GM12891 (cell line): ENCODE results near the gene GRM4.
"Not testable (repeated sequence)": the region's sequence is repeated elsewhere in the genome, so short reads cannot be mapped to it uniquely, and the experiment has no call there.

Source experiments
- DNase-seq: peaks from one replicate; pipeline ENCODE4 v3.0.0; 2011; ENCODE audit warnings: low spot score; ENCODE audit not compliant: insufficient read length
- FAIRE-seq: peaks from 2 replicates; lab custom pipeline; 2011; peaks lifted over from hg19 to GRCh38; lab: Jason Lieb, UNC
- PAX5 ChIP-seq: IDR thresholded peaks from 2 replicates; pipeline ENCODE4 v1.6.1; 2011; ENCODE audit warnings: low read length, moderate library complexity, mild to moderate bottlenecking; ENCODE audit not compliant: insufficient read depth, severe bottlenecking
- POLR2A ChIP-seq: IDR thresholded peaks from 2 replicates; pipeline ENCODE4 v1.6.1; 2011; ENCODE audit warnings: low read depth, low read length, control low read depth
- POLR2AphosphoS5 ChIP-seq: IDR thresholded peaks from 2 replicates; pipeline ENCODE4 v1.6.1; 2011; ENCODE audit warnings: low read depth, low read length, control low read depth
- POU2F2 ChIP-seq: IDR thresholded peaks from 2 replicates; pipeline ENCODE4 v1.6.1; 2011; ENCODE audit warnings: low read depth, mild to moderate bottlenecking, control low read depth, low read length, moderate library complexity
- SPI1 ChIP-seq: IDR thresholded peaks from 2 replicates; pipeline ENCODE4 v1.6.1; 2011; ENCODE audit warnings: low read depth, low read length, control low read depth
- TAF1 ChIP-seq: IDR thresholded peaks from 2 replicates; pipeline ENCODE4 v1.6.1; 2011; ENCODE audit warnings: low read depth, low read length, control low read depth

GRM4 gene

DNA sequence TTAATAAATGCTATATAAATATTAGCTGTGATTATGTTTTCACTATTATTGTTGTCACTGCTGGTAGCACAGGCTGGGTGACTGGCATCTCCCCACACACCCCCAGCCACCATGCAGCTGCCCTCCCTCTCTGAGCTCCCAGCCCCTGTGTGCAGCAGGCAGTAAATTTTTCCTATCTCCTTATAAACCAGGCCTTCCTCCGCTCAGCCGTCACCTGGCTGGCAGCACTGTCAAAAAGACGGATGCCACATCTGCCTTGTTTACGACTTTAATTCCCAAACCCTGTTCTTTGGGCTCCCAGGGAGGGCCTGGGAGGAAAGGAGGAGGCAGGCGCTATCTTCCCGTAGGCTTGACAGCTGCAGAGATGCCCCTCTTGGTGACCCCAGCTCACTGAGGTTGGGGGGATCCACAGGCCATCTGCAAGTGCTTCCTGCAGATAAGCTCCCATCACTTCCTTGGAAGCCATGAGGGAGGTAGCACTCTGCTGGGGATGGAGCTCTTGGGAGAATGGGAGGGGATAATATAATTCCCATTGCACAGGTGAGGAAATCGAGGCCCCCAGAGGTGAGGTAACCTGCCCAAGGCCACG lies 94.5 kb downstream of the GRM4 start:
- no peak for TF ChIP-seq POLR2A
- no peak for TF ChIP-seq TAF1
- TF ChIP-seq SPI1: no peak
- no peak for TF ChIP-seq POU2F2
- TF ChIP-seq POLR2AphosphoS5: no peak
- no peak for TF ChIP-seq PAX5
- DNase-seq: no peak
- FAIRE-seq: no peak

DNA sequence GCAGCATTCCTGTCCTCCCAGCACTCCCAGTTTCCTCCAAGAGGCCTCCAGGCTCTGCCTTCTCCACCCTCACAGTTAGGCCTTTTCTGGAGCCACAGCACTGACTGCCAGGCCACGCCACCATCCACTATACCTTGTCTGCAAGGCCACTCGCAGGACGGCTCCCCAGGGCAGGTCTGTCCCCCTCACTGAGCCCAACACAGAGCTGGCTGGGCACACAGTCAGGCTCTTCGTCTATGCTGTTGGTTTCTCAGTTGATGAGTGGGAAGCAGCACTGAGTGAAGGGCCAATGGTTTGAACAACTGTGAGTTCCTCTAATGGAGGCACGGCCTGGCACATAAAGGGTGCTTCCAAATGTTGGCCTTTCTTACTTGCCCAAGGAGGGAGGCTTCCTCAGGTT lies 95.2 kb downstream of the GRM4 start:
- FAIRE-seq (no peak), DNase-seq (no peak)
- TF ChIP-seq TAF1: no peak

DNA sequence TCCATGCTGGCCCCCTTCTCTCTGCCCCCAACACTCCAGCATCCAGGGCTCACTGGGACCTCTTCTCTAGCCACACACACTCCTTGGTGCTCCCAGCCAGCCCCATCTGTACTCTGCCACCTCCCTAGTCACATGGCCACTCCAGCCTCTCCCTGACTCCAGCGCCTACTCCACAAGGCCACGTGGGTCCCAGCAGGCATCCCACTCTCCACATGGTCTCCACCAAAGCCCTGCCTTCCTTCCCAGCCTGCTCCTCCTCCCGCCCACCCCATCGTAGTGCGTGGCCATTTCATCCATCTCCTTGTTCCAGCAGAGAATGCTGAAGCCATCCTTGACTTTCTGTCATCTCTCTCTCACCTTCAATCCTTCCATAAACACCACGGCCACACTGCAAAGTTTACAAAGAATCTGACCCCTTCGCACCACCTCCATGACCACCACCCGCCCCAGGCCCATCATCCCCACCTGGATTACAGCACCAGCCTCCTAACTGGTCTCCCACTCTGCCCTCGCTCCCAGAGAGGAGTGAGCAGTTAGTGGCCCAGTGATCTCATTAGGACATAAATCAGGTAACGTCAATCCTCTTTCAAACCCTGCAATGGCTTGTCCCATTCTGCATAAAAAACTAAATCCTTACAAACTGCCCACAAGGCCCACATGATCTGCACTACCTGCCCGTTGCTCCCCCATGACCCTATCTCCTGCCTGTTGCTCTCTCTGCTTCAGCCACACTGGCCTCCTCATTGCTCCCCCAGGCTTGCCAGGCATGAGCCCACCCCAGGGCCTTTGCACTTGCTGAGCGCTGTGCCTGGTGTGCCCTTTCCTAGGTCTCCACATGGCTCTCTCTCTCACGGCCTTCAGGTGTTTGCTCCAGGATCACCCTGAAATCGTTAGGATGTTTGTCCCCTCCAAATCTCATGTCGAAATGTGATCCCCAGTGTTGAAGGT lies 96.2 kb downstream of the GRM4 start:
- no peak for DNase-seq
- no peak for FAIRE-seq
- no peak for TF ChIP-seq POU2F2
- TF ChIP-seq SPI1: no peak
- TF ChIP-seq POLR2A: no peak
- TF ChIP-seq POLR2AphosphoS5: no peak
- no peak for TF ChIP-seq TAF1
- no peak for TF ChIP-seq PAX5

DNA sequence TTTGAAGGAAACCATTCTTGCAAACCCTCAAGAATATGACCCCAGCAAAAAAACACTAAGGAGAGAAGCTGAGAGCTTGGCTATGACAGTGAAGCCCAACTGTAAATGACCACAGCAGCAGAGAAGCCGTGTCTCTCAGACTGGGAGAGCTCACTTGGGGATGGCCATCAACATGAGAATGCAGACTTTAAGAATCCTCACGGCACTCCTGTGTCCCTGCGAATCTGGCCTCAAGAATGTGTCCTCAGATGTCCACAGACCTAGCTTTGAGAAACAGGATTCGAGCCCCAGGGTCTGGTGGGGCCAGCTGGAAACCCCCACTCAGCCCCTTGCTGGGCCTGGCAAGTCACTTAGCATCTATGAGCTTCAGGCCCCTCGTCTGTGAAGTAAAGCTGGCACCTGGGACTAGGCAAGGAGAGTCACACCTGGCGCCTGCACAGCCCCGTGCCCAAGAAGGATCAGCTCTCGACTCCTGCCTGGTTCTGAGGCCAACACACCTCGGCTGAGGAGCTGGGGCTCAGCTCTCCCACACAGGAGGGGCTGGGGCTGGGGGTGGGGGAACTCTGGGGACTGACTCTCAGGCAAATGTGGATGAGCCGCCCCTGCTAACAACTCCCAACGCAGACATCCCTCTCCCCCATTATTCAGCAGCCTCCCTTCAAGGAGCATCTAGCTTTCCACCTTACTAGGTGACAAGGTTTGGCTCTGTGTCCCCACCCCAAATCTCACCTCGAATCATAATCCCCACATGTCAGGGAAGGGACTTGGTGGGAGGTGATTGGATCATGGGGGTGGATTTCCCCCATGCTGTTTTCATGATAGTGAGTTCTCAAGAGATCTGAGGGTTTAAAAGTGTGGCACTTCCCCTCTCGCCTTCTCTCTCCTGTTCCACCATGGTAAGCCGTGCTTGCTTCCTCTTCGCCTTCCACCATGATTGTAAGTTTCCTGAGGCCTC lies 97.7 kb downstream of the GRM4 start:
- DNase-seq (no peak), FAIRE-seq (no peak)
- TF ChIP-seq POU2F2 (no peak), SPI1 (no peak), POLR2A (no peak), POLR2AphosphoS5 (no peak), PAX5 (no peak), TAF1 (no peak)

DNA sequence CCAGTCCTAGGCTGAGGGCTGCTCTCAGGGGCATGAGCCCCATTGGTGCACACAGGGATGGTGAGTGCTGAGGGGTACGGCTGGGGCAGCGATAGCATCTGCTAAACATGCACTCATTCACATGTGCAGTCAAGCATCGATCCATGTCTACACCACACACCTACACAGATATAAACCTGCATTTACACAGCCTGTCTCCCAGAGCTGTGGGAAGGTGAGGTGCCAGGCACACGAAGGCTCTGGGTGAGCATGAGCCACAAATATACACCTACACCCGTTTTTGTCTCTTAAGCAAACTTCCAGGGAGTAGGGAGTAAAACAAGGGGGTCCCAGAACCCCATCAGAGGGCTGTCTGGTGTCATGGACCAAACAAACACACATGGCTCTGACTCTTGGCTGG lies 99.3 kb downstream of the GRM4 start:
- TF ChIP-seq POLR2AphosphoS5: no peak
- TF ChIP-seq TAF1: no peak
- TF ChIP-seq POLR2A: no peak
- no peak for TF ChIP-seq POU2F2
- no peak for TF ChIP-seq SPI1
- no peak for TF ChIP-seq PAX5
- no peak for FAIRE-seq

DNA sequence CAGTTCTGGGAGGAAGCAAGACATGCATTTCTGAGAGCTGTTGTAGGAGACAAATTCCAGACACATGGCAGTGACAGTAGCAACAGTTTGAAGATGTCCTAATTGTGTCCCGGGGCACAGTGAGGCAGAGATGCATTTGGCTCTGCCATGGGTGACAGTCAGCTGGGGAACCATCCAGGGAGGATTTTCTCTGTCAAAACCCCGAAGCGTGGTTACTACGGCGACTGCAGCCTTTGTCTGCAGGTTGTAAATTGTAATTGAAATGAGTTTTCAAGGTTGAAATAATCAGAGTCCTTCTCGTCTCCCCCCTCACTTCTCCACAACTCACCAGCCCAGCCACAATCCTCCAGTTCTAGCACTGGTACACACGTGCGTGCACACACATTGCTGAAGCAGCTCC lies 100.1 kb downstream of the GRM4 start:
- DNase-seq (no peak), FAIRE-seq (no peak)
- no peak for TF ChIP-seq POLR2AphosphoS5
- TF ChIP-seq PAX5: no peak
- no peak for TF ChIP-seq TAF1
- TF ChIP-seq POLR2A: no peak
- no peak for TF ChIP-seq SPI1
- no peak for TF ChIP-seq POU2F2

More for the DNA sequence above, 99.3 kb downstream of the GRM4 start:
- no peak for DNase-seq

DNA sequence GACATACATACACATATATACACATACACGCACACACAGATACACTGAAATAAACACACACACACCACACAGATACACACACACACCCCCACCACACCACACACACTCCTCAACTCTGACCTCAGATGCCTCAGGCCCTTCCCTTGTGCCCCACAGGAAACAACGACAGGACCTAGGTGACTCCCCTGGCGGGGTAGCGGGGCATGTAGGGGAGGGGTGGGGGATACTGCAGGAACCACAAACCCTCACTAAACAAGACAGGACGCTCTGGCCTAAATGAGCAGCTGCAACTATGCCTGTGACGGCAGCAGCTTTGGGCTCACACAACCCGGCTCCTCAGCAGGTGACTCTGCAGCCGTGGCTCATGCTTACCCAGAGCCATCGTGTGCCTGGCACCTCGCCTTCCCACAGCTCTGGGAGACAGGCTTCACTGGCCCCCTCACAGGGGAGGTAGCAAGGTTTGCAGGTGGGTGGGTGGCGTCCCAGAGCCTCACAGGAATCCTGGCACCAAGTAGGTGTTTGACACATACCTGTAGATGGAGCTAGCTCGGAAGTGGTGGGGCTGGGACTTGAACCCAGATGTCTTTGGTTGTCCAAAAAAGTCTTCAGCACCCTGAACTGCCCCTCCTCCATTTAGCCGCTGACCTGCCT lies 100.8 kb downstream of the GRM4 start:
- no peak for TF ChIP-seq TAF1
- TF ChIP-seq POLR2A: no peak
- no peak for TF ChIP-seq POLR2AphosphoS5
- no peak for TF ChIP-seq PAX5
- no peak for TF ChIP-seq SPI1
- TF ChIP-seq POU2F2: no peak
- DNase-seq (no peak), FAIRE-seq (no peak)

DNA sequence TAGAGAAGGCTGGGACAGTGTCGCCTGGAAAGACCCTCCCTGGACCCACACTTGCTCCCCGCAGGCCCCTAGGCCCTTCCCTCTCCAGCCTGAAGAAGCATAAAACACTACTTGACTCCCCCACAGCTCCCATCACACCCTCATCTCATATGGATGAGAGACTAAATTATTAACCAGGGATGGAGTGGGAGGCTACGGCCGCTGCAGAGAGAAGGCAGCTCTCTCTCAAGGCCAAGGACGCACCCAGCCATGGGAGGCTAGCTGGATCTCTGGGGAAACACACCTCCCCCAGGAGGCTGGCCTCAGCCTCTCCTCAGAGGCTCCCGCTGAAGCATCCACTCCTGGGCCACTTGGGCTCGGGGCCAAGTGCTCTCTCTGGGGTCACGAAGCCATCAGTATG lies 102.5 kb downstream of the GRM4 start:
- no peak for TF ChIP-seq POU2F2
- no peak for TF ChIP-seq TAF1
- no peak for TF ChIP-seq POLR2AphosphoS5
- TF ChIP-seq POLR2A: no peak
- TF ChIP-seq PAX5: no peak
- no peak for TF ChIP-seq SPI1
- no peak for FAIRE-seq
- no peak for DNase-seq

DNA sequence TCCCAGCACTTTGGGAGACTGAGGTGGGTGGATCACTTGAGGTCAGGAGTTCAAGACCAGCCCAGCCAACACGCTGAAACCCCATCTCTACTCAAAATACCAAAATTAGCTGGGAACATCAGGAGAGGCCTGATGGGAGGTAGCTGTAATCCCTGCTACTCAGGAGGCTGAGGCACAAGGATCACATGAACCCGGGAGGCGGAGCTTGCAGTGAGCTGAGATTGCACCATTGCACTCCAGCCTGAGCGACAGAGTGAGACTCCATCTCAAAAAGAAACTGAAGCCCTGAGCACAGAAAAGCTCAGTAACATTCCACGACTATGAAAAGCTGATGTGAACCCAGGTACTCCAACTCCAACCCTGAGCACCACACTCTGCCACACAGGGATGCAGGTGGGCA lies 103.9 kb downstream of the GRM4 start:
- FAIRE-seq, DNase-seq: not testable (repeated sequence)
